DND-41 (cell line): ENCODE results near the gene MT1M.

ENCODE experiments used
- ATAC-seq: fragments of 200-7000 bp; cut with Tn5 transposase; 3 replicates; pipeline ENCODE4 v1.9.1; 2021; ENCODE audit warnings: low read depth; ENCODE audit not compliant: insufficient read depth
- DNase-seq: peaks from one replicate; pipeline ENCODE4 v3.0.0-alpha.2; 2020
- H2AFZ ChIP-seq: 2 replicates; pipeline ENCODE4 v1.6.0; 2012; ENCODE audit warnings: low read depth, low read length
- H3K27ac ChIP-seq: 2 replicates; pipeline ENCODE4 v1.5.1; 2012; ENCODE audit warnings: low read length, inconsistent platforms
- H3K27me3 ChIP-seq: fragments of 200-600 bp; sonication (generic); 2 replicates; pipeline ENCODE4 v1.6.0; 2012; ENCODE audit warnings: low read length, mild to moderate bottlenecking, inconsistent platforms; ENCODE audit not compliant: insufficient read depth, poor library complexity
- H3K36me3 ChIP-seq: 2 replicates; pipeline ENCODE4 v1.5.1; 2012; ENCODE audit warnings: low read length, inconsistent platforms; ENCODE audit not compliant: insufficient read depth
- H3K4me1 ChIP-seq: 2 replicates; pipeline ENCODE4 v1.5.1; 2012; ENCODE audit warnings: mild to moderate bottlenecking, low read length; ENCODE audit not compliant: insufficient read depth
- H3K4me2 ChIP-seq: 2 replicates; pipeline ENCODE4 v1.6.0; 2012; ENCODE audit warnings: mild to moderate bottlenecking, moderate library complexity, low read length, inconsistent platforms; ENCODE audit not compliant: insufficient read depth
- H3K4me3 ChIP-seq, 2 experiments: fragments of 200-600 bp in 1 of 2; shearing (Covaris generic) in 1 of 2; 2 replicates each; pipeline ENCODE4 v1.5.1; 2012 to 2016; ENCODE audit warnings: inconsistent platforms in 2 of 2, low read length in 2 of 2, mild to moderate bottlenecking in 2 of 2, low read depth in 1 of 2, moderate library complexity in 1 of 2
- H3K79me2 ChIP-seq: 2 replicates; pipeline ENCODE4 v1.6.0; 2012; ENCODE audit warnings: low read length, inconsistent platforms; ENCODE audit not compliant: insufficient read depth
- H3K9ac ChIP-seq: 2 replicates; pipeline ENCODE4 v1.6.0; 2012; ENCODE audit warnings: low read depth, mild to moderate bottlenecking, inconsistent platforms, low read length, moderate library complexity
- H3K9me3 ChIP-seq: 2 replicates; pipeline ENCODE4 v1.5.1; 2012; ENCODE audit warnings: low read length, moderate library complexity, mild to moderate bottlenecking, inconsistent platforms; ENCODE audit not compliant: insufficient read depth, severe bottlenecking
- H4K20me1 ChIP-seq: 2 replicates; pipeline ENCODE4 v1.6.0; 2012; ENCODE audit warnings: low read length; ENCODE audit not compliant: insufficient read depth
- EZH2 ChIP-seq: IDR thresholded peaks from 3 replicates; pipeline ENCODE4 v1.6.1; 2012; ENCODE audit warnings: borderline replicate concordance, low read depth, mild to moderate bottlenecking, moderate library complexity, low read length, inconsistent platforms; ENCODE audit not compliant: severe bottlenecking
- TF ChIP-seq, protein P1 (sequence below): IDR thresholded peaks from 2 replicates; pipeline ENCODE4 v1.5.1; 2012; ENCODE audit warnings: borderline replicate concordance, low read length, moderate library complexity, mild to moderate bottlenecking; ENCODE audit not compliant: poor library complexity, severe bottlenecking; ENCODE audit errors: extremely low read depth

The MT1M gene

DNA sequence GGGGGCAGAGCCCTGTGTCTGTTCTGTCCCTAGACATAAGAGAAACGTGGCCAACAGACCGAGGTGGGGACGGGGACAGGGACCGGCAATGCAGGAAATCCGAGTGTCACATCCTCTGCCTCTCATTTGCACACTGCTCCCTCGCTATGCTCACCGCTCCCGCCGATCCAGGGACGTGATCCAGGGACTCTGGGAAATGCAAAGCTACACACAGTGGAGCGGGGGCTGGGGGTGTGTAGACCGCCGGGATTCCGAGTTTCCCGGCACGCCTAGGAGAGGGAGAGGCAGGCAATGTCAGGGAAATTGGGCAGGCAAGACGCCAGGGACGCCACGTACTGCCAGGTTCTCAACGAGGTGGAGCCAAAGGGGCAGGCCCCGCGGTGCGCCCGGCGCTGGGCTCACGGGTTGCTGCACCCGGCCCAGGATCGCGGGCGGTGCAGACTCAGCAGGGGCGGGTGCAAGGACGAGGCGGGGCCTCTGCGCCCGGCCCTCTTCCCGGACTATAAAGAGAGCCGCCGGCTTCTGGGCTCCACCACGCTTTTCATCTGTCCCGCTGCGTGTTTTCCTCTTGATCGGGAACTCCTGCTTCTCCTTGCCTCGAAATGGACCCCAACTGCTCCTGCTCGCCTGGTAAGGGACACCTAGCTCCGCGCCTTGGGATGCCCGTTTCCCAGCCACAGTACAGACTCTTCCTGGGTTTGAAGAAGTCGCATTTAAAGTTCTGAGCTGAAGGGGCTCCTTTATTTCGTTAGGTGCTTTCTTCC, 49.7 kb downstream of the MT1M start, which contains the start of gene MT1X:
Gene MT1X (plus strand): TSS at position 532 of the 764 bp plus-strand sequence. CDS start 71 bp downstream, at position 603.
- H3K27ac ChIP-seq, result peak within 1 kb of the TSS; percentile 90
- H3K4me1 ChIP-seq, result peaks cover 24% of the 10 kb centered on the region
- H4K20me1 ChIP-seq, result no peaks in the 10 kb centered on the region
- peak within 1 kb of the TSS; percentile 90 to 93 for H3K4me3 ChIP-seq
- H3K27me3 ChIP-seq, result peaks cover 3% of the 10 kb centered on the region
- peak within 1 kb of the TSS; percentile 99 for H3K4me2 ChIP-seq
- TF ChIP-seq, protein P1, sequence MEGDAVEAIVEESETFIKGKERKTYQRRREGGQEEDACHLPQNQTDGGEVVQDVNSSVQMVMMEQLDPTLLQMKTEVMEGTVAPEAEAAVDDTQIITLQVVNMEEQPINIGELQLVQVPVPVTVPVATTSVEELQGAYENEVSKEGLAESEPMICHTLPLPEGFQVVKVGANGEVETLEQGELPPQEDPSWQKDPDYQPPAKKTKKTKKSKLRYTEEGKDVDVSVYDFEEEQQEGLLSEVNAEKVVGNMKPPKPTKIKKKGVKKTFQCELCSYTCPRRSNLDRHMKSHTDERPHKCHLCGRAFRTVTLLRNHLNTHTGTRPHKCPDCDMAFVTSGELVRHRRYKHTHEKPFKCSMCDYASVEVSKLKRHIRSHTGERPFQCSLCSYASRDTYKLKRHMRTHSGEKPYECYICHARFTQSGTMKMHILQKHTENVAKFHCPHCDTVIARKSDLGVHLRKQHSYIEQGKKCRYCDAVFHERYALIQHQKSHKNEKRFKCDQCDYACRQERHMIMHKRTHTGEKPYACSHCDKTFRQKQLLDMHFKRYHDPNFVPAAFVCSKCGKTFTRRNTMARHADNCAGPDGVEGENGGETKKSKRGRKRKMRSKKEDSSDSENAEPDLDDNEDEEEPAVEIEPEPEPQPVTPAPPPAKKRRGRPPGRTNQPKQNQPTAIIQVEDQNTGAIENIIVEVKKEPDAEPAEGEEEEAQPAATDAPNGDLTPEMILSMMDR, result no peak
- TF ChIP-seq EZH2, result no peak
- peak within 1 kb of the TSS; percentile 91 for H2AFZ ChIP-seq
- H3K36me3 ChIP-seq, result no peaks in the 10 kb centered on the region
- ATAC-seq, result peak; percentile 99
- H3K79me2 ChIP-seq, result no peaks in the 10 kb centered on the region
- DNase-seq, result peak; percentile 91
- H3K9ac ChIP-seq, result peak within 1 kb of the TSS; percentile 92
- no peaks in the 10 kb centered on the region for H3K9me3 ChIP-seq

DNA sequence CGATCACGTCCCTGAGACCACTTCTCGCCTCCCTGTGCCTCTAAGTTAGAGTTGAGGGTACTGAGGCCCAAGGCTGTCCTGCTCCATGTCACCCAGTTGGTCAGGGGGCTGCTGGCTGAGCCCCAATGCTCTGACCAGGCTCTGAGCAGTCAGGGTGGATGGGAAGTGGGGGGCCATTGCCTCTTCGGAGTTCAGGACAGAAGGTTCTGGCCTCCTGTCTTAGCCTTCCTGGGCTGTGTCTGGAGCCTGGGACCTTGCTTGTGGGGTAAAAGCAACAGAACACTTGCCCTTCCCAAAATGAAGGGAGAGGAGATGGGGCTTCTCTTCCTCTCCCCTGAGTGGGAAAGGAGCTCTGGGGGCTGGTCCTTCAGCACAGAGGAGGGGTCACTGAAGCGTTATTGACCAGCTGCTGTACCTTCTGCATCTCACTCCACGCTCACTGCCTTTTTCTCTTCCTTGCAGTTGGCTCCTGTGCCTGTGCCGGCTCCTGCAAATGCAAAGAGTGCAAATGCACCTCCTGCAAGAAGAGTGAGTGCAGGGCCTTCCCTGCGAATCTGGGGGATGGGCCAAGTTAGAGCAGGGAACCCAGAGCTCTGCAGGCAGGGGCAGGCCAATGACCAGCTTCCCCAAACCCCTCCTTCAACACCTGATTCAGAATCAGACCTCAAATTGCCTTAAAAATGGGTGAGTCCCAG, 50.4 kb downstream of the MT1M start:
- Histone ChIP-seq H3K4me1 (peaks cover 24% of the 10 kb centered on the region), H3K9me3 (no peaks in the 10 kb centered on the region), H4K20me1 (no peaks in the 10 kb centered on the region), H3K27ac (peak overlapping the region; percentile 90), H3K4me3 (peak overlapping the region; percentile 90 to 93), H3K27me3 (no peaks in the 10 kb centered on the region), H3K79me2 (no peaks in the 10 kb centered on the region), H2AFZ (peak overlapping the region; percentile 91), H3K4me2 (peak overlapping the region; percentile 99), H3K36me3 (no peaks in the 10 kb centered on the region), H3K9ac (peak overlapping the region; percentile 92)
- DNase-seq, result peak; percentile 16
- no peak for TF ChIP-seq EZH2
- TF ChIP-seq, protein P1, result no peak
- ATAC-seq, result peak; percentile 6; the same call in 2 of the 3 replicates
